Progenitor cell of endocrine pancreas (in vitro differentiated cells): Measurements from ENCODE around the gene MS4A8. TPM values are rescaled to one million over a fixed set of nuclear protein-coding genes. Genes with fewer than 3 reads are reported as not detected.
A peak's percentile ranks its signal among the peaks of the same experiment; 100 is the strongest.
"Not testable (repeated sequence)": the region's sequence is repeated elsewhere in the genome, so short reads cannot be mapped to it uniquely, and the experiment has no call there.

Experiments used
- DNase-seq: peaks from one replicate; pipeline ENCODE4 v3.0.0; 2021; ENCODE audit warnings: low spot score; ENCODE audit not compliant: unreplicated experiment
- H3K27ac Mint-ChIP-seq: 2 replicates; pipeline ENCODE4 v1.8.0; 2021; ENCODE audit warnings: mild to moderate bottlenecking, moderate library complexity, mixed read lengths
- H3K27me3 Mint-ChIP-seq: 2 replicates; pipeline ENCODE4 v1.8.0; 2021; ENCODE audit warnings: mixed read lengths
- H3K36me3 Mint-ChIP-seq: 2 replicates; pipeline ENCODE4 v1.8.0; 2022; ENCODE audit warnings: mixed read lengths; ENCODE audit not compliant: insufficient read depth
- H3K4me1 Mint-ChIP-seq: 2 replicates; pipeline ENCODE4 v1.8.0; 2021; ENCODE audit warnings: low read depth, mixed read lengths
- H3K4me3 Mint-ChIP-seq: 2 replicates; pipeline ENCODE4 v1.8.0; 2021; ENCODE audit warnings: low read depth, mild to moderate bottlenecking, moderate library complexity, mixed read lengths
- H3K9me3 Mint-ChIP-seq: 2 replicates; pipeline ENCODE4 v1.8.0; 2021; ENCODE audit warnings: low read depth, mixed read lengths
- total RNA-seq: library from RNA; stranded (reverse); gene quantifications from 2 replicates; pipeline ENCODE4 v1.2.1, GENCODE V29; 2021
- TF ChIP-seq, protein P1 (sequence below): fragments of 200-600 bp; sonication (generic); IDR thresholded peaks from one replicate; pipeline ENCODE4 v1.5.0; 2021; ENCODE audit warnings: antibody characterized with exemption, mild to moderate bottlenecking; ENCODE audit not compliant: unreplicated experiment

MS4A8 gene
- total RNA-seq, 1 donor from 2014 or later, result 5.1 TPM

DNA sequence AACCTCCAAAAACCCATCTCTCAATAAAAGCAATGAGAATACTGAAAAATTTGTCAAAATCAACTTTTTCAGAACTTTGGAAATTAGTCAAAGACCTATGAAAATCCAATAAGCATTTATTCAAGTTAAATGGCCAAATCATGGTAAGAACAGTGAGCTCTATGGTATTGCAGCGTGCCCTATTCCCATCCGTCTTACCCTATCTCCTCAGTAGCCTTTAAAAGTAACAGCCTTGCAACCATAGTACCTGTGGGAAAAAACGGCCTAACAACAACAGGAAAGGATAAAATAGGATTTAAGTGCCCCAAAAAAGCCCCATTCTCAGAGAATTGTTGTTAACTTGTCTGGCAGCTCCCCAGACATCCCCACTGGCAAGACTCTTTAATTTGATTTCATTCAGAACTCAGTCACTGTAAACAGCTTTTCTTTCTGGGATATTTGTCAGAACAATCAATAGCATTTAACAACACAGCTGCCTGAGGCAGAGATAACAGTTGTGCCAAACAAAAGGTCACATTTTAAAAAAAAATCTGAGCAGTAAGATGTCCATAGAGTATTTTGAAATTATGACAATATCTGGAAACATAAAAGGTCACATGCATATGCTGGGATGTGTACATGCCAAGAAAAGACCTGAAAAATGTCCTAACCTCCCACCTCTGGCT lies 18.8 kb upstream of the MS4A8 start:
- Mint-ChIP-seq H3K27me3 (no peaks in the 10 kb centered on the region), H3K27ac (peak overlapping the region; percentile 90), H3K4me3 (no peak overlapping the region), H3K36me3 (peaks cover 13% of the 10 kb centered on the region), H3K4me1 (peaks cover 14% of the 10 kb centered on the region), H3K9me3 (peaks cover 42% of the 10 kb centered on the region)
- TF ChIP-seq, protein P1, sequence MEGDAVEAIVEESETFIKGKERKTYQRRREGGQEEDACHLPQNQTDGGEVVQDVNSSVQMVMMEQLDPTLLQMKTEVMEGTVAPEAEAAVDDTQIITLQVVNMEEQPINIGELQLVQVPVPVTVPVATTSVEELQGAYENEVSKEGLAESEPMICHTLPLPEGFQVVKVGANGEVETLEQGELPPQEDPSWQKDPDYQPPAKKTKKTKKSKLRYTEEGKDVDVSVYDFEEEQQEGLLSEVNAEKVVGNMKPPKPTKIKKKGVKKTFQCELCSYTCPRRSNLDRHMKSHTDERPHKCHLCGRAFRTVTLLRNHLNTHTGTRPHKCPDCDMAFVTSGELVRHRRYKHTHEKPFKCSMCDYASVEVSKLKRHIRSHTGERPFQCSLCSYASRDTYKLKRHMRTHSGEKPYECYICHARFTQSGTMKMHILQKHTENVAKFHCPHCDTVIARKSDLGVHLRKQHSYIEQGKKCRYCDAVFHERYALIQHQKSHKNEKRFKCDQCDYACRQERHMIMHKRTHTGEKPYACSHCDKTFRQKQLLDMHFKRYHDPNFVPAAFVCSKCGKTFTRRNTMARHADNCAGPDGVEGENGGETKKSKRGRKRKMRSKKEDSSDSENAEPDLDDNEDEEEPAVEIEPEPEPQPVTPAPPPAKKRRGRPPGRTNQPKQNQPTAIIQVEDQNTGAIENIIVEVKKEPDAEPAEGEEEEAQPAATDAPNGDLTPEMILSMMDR, result no peak
- DNase-seq, result no peak

DNA sequence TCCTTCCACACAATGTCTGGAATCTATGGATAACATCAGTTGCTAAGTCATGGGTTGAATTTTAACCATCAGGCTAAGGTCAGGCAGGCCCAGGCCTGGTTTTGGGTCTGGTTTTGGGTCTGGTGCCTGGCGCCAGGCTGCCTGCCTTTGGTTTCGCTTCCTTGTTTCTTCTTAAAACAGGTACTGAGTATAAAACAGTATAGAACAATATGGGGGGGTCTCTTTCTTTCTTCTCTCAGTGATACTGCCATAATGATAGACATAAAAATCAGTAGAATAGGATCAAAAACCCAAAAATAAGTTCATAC lies 14.9 kb upstream of the MS4A8 start:
- H3K36me3 Mint-ChIP-seq, H3K27ac Mint-ChIP-seq, DNase-seq, H3K27me3 Mint-ChIP-seq, H3K4me3 Mint-ChIP-seq: not testable (repeated sequence)
- peaks cover 20% of the 10 kb centered on the region for H3K9me3 Mint-ChIP-seq
- peaks cover 14% of the 10 kb centered on the region for H3K4me1 Mint-ChIP-seq

DNA sequence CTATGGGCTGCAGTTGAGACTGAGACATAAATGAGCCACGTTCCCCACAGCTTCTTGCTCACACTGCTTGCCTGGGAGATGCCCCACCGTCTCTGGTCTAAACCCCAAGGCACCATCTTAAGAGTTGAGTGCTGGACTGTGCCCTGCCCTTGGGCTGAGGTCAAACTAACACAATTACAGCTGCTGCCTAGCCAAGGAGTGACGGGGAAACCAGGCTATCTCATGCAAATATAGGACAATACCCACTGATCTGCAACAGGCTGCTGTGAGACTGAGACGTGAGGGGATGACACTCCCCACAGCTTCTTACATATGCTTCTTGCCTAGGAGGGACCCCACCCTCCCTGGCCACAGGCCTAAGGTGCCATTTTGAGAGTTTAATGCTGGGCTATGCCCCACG lies 7.8 kb upstream of the MS4A8 start:
- H3K27me3 Mint-ChIP-seq, result no peaks in the 10 kb centered on the region
- no peaks in the 10 kb centered on the region for H3K4me1 Mint-ChIP-seq

DNA sequence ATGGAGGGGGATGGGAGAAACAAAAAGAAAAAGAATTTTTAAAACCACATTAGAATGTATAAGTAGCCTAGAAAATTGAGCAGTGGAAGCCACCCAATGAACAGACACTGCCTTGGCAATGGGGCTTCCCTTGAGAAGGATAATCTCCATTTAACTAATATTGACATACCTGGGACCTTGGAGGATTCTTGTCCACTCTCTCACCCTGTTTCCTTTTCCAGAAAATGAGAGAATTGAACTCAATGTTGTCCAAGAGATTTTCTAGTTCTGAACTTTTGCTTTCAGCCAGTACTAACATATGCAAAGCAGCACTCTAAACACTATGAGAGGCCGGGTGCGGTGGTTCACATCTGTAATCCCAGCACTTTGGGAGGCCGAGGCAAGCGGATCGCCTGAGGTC lies 524 bp downstream of the MS4A8 start:
- H3K27ac Mint-ChIP-seq, result no peak overlapping the region
- H3K27me3 Mint-ChIP-seq, result no peaks in the 10 kb centered on the region
- H3K9me3 Mint-ChIP-seq, result peaks cover 10% of the 10 kb centered on the region
- H3K4me1 Mint-ChIP-seq, result peaks cover 10% of the 10 kb centered on the region
- H3K36me3 Mint-ChIP-seq, result no peaks in the 10 kb centered on the region
- no peak overlapping the region for H3K4me3 Mint-ChIP-seq
- no peak for DNase-seq
- TF ChIP-seq, protein P1, result no peak

More for the DNA sequence above, 7.8 kb upstream of the MS4A8 start:
- TF ChIP-seq, protein P1, result no peak
- Mint-ChIP-seq H3K9me3 (peaks cover 15% of the 10 kb centered on the region), H3K4me3 (no peak overlapping the region), H3K27ac (no peak overlapping the region), H3K36me3 (no peaks in the 10 kb centered on the region)
- DNase-seq, result no peak

DNA sequence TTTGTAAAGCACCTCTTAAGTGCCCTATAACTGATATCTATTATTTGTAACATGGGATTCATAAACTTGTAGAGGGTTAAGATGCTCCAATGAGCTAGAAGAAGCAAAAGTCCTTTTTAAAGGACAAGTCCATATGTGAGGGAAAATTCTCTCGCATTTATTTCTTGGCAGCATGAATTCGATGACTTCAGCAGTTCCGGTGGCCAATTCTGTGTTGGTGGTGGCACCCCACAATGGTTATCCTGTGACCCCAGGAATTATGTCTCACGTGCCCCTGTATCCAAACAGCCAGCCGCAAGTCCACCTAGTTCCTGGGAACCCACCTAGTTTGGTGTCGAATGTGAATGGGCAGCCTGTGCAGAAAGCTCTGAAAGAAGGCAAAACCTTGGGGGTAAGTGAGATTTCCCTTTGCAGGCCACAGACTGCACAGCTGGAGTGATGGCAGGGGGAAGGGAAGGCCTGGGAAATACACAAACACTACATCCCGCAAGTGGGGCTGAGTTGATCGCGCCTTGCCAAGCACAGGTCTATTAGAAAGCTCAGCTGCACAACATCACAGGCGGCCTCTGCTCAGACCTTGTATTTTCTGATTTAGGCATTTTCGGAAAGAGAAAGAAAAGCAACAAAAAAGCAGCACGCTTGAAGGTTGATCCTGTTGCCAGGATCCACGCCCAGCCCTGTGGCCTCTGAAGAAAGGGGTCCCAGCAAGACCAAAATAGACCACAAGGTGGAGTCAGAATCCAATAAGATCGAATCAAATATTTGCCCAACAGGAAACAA lies 1.5 kb downstream of the MS4A8 start:
- Mint-ChIP-seq H3K27me3 (no peaks in the 10 kb centered on the region), H3K4me1 (peaks cover 10% of the 10 kb centered on the region), H3K27ac (peak overlapping the region; percentile 78), H3K4me3 (peak overlapping the region; percentile 10), H3K36me3 (no peaks in the 10 kb centered on the region), H3K9me3 (peaks cover under 1% of the 10 kb centered on the region)
- TF ChIP-seq, protein P1, result peak; percentile 68
- DNase-seq, result peak; percentile 20

DNA sequence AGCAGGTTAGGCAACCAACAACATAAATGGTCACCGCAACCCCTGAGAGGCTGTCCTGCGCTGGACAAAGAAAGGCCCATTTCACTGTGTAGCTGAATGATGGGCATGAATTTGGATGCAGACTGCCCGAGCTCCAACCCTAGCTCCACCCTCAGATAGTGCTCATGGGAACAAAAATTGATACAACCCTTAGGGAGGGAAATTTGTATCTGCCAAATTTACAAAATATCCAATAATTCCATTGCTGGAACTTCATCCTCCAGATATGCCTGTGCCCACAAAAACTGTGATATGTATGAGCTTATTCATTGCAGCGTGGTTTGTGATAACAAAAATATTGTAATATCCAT lies 2.0 kb downstream of the MS4A8 start:
- peaks cover 10% of the 10 kb centered on the region for H3K4me1 Mint-ChIP-seq
- no peaks in the 10 kb centered on the region for H3K9me3 Mint-ChIP-seq
- TF ChIP-seq, protein P1, result no peak
- peak overlapping the region; percentile 78 for H3K27ac Mint-ChIP-seq
- no peaks in the 10 kb centered on the region for H3K36me3 Mint-ChIP-seq
- no peak overlapping the region for H3K4me3 Mint-ChIP-seq
- no peak for DNase-seq
- H3K27me3 Mint-ChIP-seq, result no peaks in the 10 kb centered on the region
